ENCODE results near the gene CDH4. TPM values are rescaled to one million over a fixed set of nuclear protein-coding genes. Genes with fewer than 3 reads are reported as not detected.

CDH4 gene
- total RNA-seq, 1 donor from 2014 or later, result 12.1 TPM

DNA sequence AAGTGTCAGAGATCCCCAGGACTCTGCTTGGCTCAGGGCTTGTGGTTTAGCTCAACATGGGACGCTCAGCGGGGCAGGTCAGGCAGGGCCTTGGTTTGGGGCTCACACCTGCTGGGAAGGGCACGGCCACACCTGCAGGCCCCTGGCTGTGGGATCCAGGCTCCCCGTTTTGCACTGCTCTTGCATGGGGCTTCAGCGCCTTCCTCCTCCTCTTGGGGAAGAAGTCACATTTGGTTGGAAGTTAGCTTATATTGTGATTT lies 378.3 kb downstream of the CDH4 start:
- no peaks in the 10 kb centered on the region for H3K36me3 ChIP-seq (ENCODE audit: control insufficient read depth, insufficient read depth, low read length)
- H3K4me3 ChIP-seq (ENCODE audit: low read depth, low read length), result no peak overlapping the region
- FAIRE-seq (no peak), DNase-seq (ENCODE audit: low read depth) (no peak)
- no peaks in the 10 kb centered on the region for H3K27me3 ChIP-seq (ENCODE audit: control insufficient read depth, insufficient read depth, low read length)
- TF ChIP-seq, protein P1, sequence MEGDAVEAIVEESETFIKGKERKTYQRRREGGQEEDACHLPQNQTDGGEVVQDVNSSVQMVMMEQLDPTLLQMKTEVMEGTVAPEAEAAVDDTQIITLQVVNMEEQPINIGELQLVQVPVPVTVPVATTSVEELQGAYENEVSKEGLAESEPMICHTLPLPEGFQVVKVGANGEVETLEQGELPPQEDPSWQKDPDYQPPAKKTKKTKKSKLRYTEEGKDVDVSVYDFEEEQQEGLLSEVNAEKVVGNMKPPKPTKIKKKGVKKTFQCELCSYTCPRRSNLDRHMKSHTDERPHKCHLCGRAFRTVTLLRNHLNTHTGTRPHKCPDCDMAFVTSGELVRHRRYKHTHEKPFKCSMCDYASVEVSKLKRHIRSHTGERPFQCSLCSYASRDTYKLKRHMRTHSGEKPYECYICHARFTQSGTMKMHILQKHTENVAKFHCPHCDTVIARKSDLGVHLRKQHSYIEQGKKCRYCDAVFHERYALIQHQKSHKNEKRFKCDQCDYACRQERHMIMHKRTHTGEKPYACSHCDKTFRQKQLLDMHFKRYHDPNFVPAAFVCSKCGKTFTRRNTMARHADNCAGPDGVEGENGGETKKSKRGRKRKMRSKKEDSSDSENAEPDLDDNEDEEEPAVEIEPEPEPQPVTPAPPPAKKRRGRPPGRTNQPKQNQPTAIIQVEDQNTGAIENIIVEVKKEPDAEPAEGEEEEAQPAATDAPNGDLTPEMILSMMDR (IDR thresholded peaks at IDR 0.05; ENCODE audit: insufficient read depth, low read length, severe bottlenecking), result no peak

DNA sequence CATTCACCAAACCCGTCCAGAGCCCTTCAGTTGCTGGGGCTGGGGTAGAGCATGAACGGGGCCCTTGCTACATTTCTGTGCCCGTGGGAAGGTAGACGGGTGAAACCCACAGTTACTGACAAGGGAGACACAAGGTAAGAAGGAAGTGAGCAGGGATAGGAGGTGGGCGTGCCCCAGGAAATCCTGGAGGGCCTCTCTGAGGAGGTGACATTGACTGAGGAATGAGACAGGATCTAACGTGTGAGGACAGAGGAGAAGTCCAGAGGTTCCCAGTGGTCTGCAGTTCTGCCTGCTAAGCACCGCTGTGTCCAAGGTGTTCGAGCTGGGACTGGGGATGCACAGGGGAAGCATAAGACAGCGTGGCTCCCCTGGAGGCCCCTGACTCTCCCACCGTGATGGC lies 378.8 kb downstream of the CDH4 start:
- H3K4me3 ChIP-seq (ENCODE audit: low read depth, low read length), result no peak overlapping the region
- no peak for DNase-seq (ENCODE audit: low read depth)
- no peaks in the 10 kb centered on the region for H3K36me3 ChIP-seq (ENCODE audit: control insufficient read depth, insufficient read depth, low read length)
- no peaks in the 10 kb centered on the region for H3K27me3 ChIP-seq (ENCODE audit: control insufficient read depth, insufficient read depth, low read length)
- FAIRE-seq, result no peak
- TF ChIP-seq, protein P1 (IDR thresholded peaks at IDR 0.05; ENCODE audit: insufficient read depth, low read length, severe bottlenecking), result no peak

DNA sequence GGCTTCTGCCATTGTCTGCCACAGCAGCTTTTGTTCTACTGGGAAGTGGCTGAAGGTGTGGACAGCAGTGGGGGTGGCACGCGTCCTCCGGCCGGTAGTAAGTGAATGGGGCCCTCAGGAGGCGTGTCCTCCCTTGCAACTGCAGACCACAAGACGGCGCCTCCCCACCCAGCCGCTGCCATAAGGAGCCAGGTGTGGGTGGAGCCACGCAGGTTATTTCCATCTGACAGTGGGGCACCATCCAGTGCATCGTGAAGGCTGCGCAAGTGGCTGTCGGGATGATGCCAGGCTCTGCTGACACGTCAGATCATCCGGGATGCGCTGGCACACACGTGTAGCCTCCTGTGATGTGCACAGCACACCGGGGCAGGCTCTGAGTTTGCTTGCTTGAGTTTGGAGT lies 379.7 kb downstream of the CDH4 start:
- no peaks in the 10 kb centered on the region for H3K27me3 ChIP-seq (ENCODE audit: control insufficient read depth, insufficient read depth, low read length)
- FAIRE-seq, result no peak
- TF ChIP-seq, protein P1 (IDR thresholded peaks at IDR 0.05; ENCODE audit: insufficient read depth, low read length, severe bottlenecking), result no peak

DNA sequence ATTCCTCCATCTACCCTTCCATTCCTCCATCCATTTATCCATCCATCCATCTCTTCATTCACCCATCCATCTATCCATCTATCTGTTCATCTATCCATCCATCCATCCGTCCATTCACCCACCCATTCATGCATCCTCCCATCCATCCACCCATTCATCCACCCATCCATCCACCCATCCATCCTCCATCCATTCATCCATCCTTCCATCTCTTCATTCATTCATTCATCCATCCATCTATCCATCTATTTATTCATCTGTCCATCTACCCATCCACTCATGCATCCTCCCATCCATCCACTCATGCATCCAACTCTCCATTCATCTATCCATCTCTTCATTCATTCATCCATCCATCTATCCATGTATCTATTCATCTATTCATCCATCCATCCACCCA lies 380.9 kb downstream of the CDH4 start:
- no peaks in the 10 kb centered on the region for H3K36me3 ChIP-seq (ENCODE audit: control insufficient read depth, insufficient read depth, low read length)
- FAIRE-seq, result no peak
- no peaks in the 10 kb centered on the region for H3K27me3 ChIP-seq (ENCODE audit: control insufficient read depth, insufficient read depth, low read length)
- no peak overlapping the region for H3K4me3 ChIP-seq (ENCODE audit: low read depth, low read length)
- TF ChIP-seq, protein P1 (IDR thresholded peaks at IDR 0.05; ENCODE audit: insufficient read depth, low read length, severe bottlenecking), result no peak
- no peak for DNase-seq (ENCODE audit: low read depth)

More for the DNA sequence above, 379.7 kb downstream of the CDH4 start:
- no peaks in the 10 kb centered on the region for H3K36me3 ChIP-seq (ENCODE audit: control insufficient read depth, insufficient read depth, low read length)
- DNase-seq (ENCODE audit: low read depth), result no peak
- H3K4me3 ChIP-seq (ENCODE audit: low read depth, low read length), result no peak overlapping the region

DNA sequence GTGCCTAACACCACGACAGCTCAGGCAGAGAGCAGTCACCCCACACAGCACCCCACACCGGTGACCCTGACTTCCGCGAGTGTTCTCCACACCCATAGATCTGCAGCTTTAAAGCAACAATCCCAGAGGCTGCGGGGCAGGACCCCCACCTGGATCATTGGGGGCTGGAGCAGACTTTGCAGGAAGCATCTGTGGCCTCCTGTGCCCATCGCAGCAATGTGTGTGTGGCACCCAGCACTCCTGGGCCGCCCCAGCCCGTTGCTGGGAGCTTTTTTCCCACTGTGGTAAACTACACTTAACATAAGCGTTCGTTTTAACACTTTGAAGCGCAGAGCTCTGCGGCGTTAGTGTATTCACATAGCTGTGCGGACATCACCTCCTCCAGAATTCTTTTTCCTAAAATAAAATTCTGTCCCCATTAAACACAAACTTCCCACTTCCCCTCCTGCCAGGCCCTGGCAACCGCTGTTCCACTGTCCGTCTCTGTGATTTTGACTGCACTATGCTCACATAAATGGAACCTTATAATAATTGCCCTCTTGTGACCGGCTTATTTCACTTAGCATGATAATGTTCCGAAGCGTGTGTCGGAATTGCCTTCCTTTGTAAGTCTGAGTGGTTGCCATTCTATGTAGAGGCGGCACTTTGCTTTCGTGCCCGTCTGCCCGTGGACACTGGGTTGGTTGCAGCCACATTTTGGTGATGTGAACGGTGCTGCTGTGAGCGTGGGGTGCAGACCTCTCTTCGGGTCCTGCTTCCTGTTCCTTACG lies 382.5 kb downstream of the CDH4 start:
- FAIRE-seq, result no peak
- H3K27me3 ChIP-seq (ENCODE audit: control insufficient read depth, insufficient read depth, low read length), result no peaks in the 10 kb centered on the region
- H3K36me3 ChIP-seq (ENCODE audit: control insufficient read depth, insufficient read depth, low read length), result no peaks in the 10 kb centered on the region
- TF ChIP-seq, protein P1 (IDR thresholded peaks at IDR 0.05; ENCODE audit: insufficient read depth, low read length, severe bottlenecking), result no peak
- no peak overlapping the region for H3K4me3 ChIP-seq (ENCODE audit: low read depth, low read length)
- DNase-seq (ENCODE audit: low read depth), result no peak
